Calu3 (cell line): Measurements from ENCODE around the gene JAKMIP3. TPM values are rescaled to one million over a fixed set of nuclear protein-coding genes. Genes with fewer than 3 reads are reported as not detected.

Source experiments
- BruUV-seq: library from RNA; stranded (reverse); fragments of 400-500 nt; replicated peaks from 2 replicates; lab custom pipeline; 2021; lab: Mats Ljungman, UMichigan
- CTCF ChIA-PET: fragments of 300-600 bp; sonication (Branson Sonifier 250); formaldehyde crosslinking; loops from one replicate; lab custom pipeline; 2022; ENCODE audit warnings: antibody characterized with exemption; lab: Charles Lee
- DNase-seq: peaks from one replicate; pipeline ENCODE4 v3.0.0; 2022
- H3K27ac Mint-ChIP-seq: one replicate; pipeline ENCODE4 v1.8.0; 2022; ENCODE audit warnings: mixed read lengths; ENCODE audit not compliant: unreplicated experiment
- H3K27me3 Mint-ChIP-seq: one replicate; pipeline ENCODE4 v1.8.0; 2022; ENCODE audit warnings: mixed read lengths; ENCODE audit not compliant: unreplicated experiment
- H3K36me3 Mint-ChIP-seq: one replicate; pipeline ENCODE4 v1.8.0; 2022; ENCODE audit warnings: mild to moderate bottlenecking, moderate library complexity, mixed read lengths; ENCODE audit not compliant: insufficient read depth, unreplicated experiment
- H3K4me1 Mint-ChIP-seq: one replicate; pipeline ENCODE4 v1.8.0; 2022; ENCODE audit warnings: mild to moderate bottlenecking, low read depth, mixed read lengths; ENCODE audit not compliant: unreplicated experiment
- H3K4me3 Mint-ChIP-seq: one replicate; pipeline ENCODE4 v1.8.0; 2022; ENCODE audit warnings: mild to moderate bottlenecking, low read depth, moderate library complexity, mixed read lengths; ENCODE audit not compliant: unreplicated experiment
- H3K9me3 Mint-ChIP-seq: one replicate; pipeline ENCODE4 v1.8.0; 2022; ENCODE audit warnings: low read depth, mixed read lengths; ENCODE audit not compliant: unreplicated experiment
- intact Hi-C: fragments of 100-400 bp; cut with micrococcal nuclease; formaldehyde crosslinking; loops from one replicate; pipeline ENCODE4 v1.10.0; 2022; ENCODE audit not compliant: unreplicated experiment
- total RNA-seq: library from RNA; stranded (reverse); gene quantifications from 2 replicates; pipeline ENCODE4 v1.2.3, GENCODE V29; 2022
- TF ChIP-seq, protein P1 (sequence below): fragments of 200-600 bp; IDR thresholded peaks from one replicate; pipeline ENCODE4 v1.8.0; 2022; ENCODE audit warnings: antibody characterized with exemption; ENCODE audit not compliant: unreplicated experiment

JAKMIP3 gene
- total RNA-seq, 1 experiment from 2014 or later, result 0.05 TPM

DNA sequence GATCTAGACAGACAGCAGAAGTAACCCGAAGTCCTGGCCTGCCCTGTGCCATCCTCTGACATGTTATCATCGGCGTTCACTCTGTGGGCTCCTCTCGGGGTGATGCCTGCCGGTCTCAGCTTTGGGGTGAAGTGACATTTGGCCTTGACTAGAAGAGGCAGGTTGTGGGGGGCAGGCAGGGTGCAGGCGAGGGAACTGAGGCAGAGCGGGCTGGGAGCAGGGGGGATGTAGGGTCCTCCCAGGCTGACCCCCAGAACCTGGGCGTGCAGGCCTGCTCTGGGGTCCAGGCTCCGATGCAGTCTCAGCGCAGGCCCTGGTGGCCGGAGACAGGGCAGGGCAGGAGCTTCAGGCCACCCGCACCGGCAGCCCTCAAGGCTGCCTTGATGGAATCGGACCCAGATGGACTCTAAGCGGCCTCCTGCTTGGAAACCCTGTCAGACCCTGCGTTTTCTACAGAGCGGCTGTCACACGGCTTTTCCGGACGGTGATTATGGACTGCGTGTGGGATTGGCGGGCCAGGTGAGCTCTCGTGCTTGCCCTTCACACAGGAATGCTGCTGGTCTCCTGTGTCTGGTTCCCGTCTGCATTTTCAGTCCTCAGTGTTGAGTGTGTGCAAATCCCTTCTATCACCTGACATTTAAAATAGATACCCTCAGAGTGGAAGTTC is 842 bp upstream of the JAKMIP3 start:
- TF ChIP-seq, protein P1, sequence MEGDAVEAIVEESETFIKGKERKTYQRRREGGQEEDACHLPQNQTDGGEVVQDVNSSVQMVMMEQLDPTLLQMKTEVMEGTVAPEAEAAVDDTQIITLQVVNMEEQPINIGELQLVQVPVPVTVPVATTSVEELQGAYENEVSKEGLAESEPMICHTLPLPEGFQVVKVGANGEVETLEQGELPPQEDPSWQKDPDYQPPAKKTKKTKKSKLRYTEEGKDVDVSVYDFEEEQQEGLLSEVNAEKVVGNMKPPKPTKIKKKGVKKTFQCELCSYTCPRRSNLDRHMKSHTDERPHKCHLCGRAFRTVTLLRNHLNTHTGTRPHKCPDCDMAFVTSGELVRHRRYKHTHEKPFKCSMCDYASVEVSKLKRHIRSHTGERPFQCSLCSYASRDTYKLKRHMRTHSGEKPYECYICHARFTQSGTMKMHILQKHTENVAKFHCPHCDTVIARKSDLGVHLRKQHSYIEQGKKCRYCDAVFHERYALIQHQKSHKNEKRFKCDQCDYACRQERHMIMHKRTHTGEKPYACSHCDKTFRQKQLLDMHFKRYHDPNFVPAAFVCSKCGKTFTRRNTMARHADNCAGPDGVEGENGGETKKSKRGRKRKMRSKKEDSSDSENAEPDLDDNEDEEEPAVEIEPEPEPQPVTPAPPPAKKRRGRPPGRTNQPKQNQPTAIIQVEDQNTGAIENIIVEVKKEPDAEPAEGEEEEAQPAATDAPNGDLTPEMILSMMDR, result no peak
- BruUV-seq, result no TSS peak
- Mint-ChIP-seq H3K4me1 (no peaks in the 10 kb centered on the region), H3K27me3 (peaks cover 42% of the 10 kb centered on the region), H3K36me3 (peaks cover 5% of the 10 kb centered on the region), H3K4me3 (peak overlapping the region; percentile 69), H3K9me3 (no peaks in the 10 kb centered on the region), H3K27ac (no peak overlapping the region)
- CTCF ChIA-PET, result no interaction called here
- intact Hi-C loops, result no loop called here
- no peak for DNase-seq

GRCh38 chr10:132066186-132066585 is 440 bp downstream of the JAKMIP3 start:
- H3K4me1 Mint-ChIP-seq, result no peaks in the 10 kb centered on the region
- TF ChIP-seq, protein P1, result no peak
- no TSS peak for BruUV-seq
- H3K4me3 Mint-ChIP-seq, result peak overlapping the region; percentile 69
- intact Hi-C loops, result no loop called here
- H3K27ac Mint-ChIP-seq, result no peak overlapping the region
- H3K27me3 Mint-ChIP-seq, result peaks cover 42% of the 10 kb centered on the region
- peaks cover 5% of the 10 kb centered on the region for H3K36me3 Mint-ChIP-seq
- no peaks in the 10 kb centered on the region for H3K9me3 Mint-ChIP-seq
- no peak for DNase-seq
- CTCF ChIA-PET, result no interaction called here

DNA sequence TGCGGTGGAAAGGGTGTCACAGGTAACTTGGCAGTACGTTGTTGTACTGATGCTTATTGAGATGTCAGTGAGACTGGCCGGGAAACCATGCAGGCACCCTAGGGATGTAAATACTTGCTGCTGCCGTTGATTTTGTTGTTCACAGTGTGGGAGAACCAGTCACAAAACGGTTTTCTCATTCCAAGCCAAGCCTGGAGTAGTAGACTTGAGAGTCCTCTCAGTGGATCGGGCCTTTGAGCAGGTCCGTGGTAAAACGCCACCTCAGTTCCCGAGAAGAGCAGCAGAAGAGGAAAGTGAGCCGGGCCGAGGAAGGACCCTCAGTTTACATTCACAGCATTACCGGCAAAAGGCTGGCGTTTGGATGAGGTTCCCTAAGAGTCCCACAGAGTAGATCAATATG is 1.1 kb downstream of the JAKMIP3 start:
- no peak overlapping the region for H3K27ac Mint-ChIP-seq
- no peak overlapping the region for H3K4me3 Mint-ChIP-seq
- H3K9me3 Mint-ChIP-seq, result no peaks in the 10 kb centered on the region
- BruUV-seq, result no TSS peak
- no peaks in the 10 kb centered on the region for H3K4me1 Mint-ChIP-seq
- H3K27me3 Mint-ChIP-seq, result peaks cover 42% of the 10 kb centered on the region
- DNase-seq, result no peak
- CTCF ChIA-PET, result no interaction called here
- intact Hi-C loops, result no loop called here
- TF ChIP-seq, protein P1, result no peak
- H3K36me3 Mint-ChIP-seq, result peaks cover 5% of the 10 kb centered on the region

DNA sequence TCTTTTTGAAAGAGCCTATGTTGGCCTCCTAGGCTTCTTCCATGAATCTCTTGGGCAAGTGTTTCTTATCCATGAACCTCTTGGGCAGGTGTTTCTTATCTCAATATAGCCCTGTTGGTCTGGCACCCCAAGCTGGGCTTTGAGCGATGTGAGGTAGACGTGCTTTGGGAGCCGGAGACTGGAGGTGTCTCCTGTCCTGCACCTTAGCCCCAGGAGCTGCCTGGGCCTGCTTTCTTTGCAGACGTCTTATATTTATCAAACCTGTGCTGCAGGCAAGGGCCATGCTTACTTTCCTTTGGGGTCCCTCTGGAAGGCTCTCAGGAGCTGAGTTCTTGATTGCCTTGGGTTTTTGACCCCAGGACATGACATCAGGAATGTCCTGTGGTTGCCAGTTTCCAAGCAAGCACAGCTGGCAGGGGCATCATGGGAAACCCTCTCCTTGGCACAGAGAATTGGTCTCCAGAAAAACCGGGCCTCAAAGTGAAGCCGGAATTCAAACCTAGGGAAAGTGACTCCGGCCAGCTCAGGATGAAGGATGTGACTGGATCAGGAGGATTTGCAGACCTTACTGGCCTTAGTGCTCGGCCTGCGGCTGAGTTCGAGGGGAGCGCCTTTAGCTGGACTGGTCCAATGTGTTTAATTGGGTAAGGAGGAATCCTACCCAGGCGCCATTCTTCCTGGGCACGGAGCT is 2.8 kb downstream of the JAKMIP3 start:
- no peaks in the 10 kb centered on the region for H3K4me1 Mint-ChIP-seq

More for the DNA sequence above, 2.8 kb downstream of the JAKMIP3 start:
- Mint-ChIP-seq H3K27ac (no peak overlapping the region), H3K4me3 (no peak overlapping the region), H3K9me3 (no peaks in the 10 kb centered on the region), H3K36me3 (peaks cover 5% of the 10 kb centered on the region), H3K27me3 (peaks cover 42% of the 10 kb centered on the region)
- intact Hi-C loops, result no loop called here
- DNase-seq, result no peak
- BruUV-seq, result no TSS peak
- TF ChIP-seq, protein P1, result no peak
- CTCF ChIA-PET, result no interaction called here
